K562 (cell line): ENCODE data around the gene CTTNBP2NL. TPM values are rescaled to one million over a fixed set of nuclear protein-coding genes. Genes with fewer than 3 reads are reported as not detected.

Experiments used
- CHCHD3 ChIP-seq: fragments of 250-450 bp; sonication (Bioruptor Pico); IDR thresholded peaks from 2 replicates; pipeline ENCODE4 v2.1.2; 2022; ENCODE audit warnings: mild to moderate bottlenecking
- DPF2 ChIP-seq: fragments of 450-650 bp; IDR thresholded peaks from 2 replicates; pipeline ENCODE4 v1.6.1; 2016
- ETS2 ChIP-seq: IDR thresholded peaks from 2 replicates; pipeline ENCODE4 v1.6.1; 2016; ENCODE audit warnings: borderline replicate concordance, missing genetic modification characterization, mild to moderate bottlenecking, moderate library complexity, missing compliant biosample characterization; ENCODE audit not compliant: poor library complexity, severe bottlenecking
- HMGN3 ChIP-seq: IDR thresholded peaks from 2 replicates; pipeline ENCODE4 v1.6.1; 2011; ENCODE audit warnings: borderline replicate concordance, low read depth, mild to moderate bottlenecking, mixed read lengths, low read length; ENCODE audit not compliant: insufficient read length; ENCODE audit errors: extremely low read depth
- HNRNPK ChIP-seq: fragments of 200-400 bp; formaldehyde crosslinking; IDR thresholded peaks from one replicate; pipeline ENCODE4 v1.6.1; 2018; ENCODE audit warnings: mild to moderate bottlenecking, low read depth, low read length; ENCODE audit not compliant: poor library complexity, severe bottlenecking
- L3MBTL2 ChIP-seq: fragments of 450-650 bp; IDR thresholded peaks from 2 replicates; pipeline ENCODE4 v1.6.1; 2016; ENCODE audit warnings: mild to moderate bottlenecking, moderate library complexity
- NRF1 ChIP-seq, 2 experiments: fragments of 450-650 bp; IDR thresholded peaks in 1 of 2; conservative IDR thresholded peaks in 1 of 2; 2 replicates each; pipeline ENCODE4 v1.6.1; 2014; ENCODE audit warnings: mild to moderate bottlenecking in 2 of 2
- PHTF2 ChIP-seq: fragments of 250-450 bp; sonication (Bioruptor Pico); IDR thresholded peaks from 2 replicates; pipeline ENCODE4 v1.5.0; 2021; ENCODE audit warnings: mild to moderate bottlenecking
- POLR2AphosphoS5 ChIP-seq: IDR thresholded peaks from 2 replicates; pipeline ENCODE4 v1.6.1; 2011; ENCODE audit warnings: mild to moderate bottlenecking, low read depth, low read length, moderate library complexity; ENCODE audit not compliant: control insufficient read depth, insufficient read depth
- PPARD ChIP-seq: fragments of 250-450 bp; sonication (Bioruptor Pico); IDR thresholded peaks from 2 replicates; pipeline ENCODE4 v1.8.0; 2022; ENCODE audit warnings: inconsistent platforms, mild to moderate bottlenecking, moderate library complexity
- RAD21 ChIP-seq, 2 experiments: fragments of 250-450 bp in 1 of 2; fragments of 450-650 bp in 1 of 2; sonication (Bioruptor Pico) in 1 of 2; formaldehyde crosslinking in 1 of 2; IDR thresholded peaks in 1 of 2; conservative IDR thresholded peaks in 1 of 2; 2 replicates each; pipeline versions ENCODE4 v1.4.0 to v1.8.0; 2020 to 2022; ENCODE audit warnings: mild to moderate bottlenecking in 2 of 2, moderate library complexity in 1 of 2
- RB1 ChIP-seq: fragments of 450-650 bp; IDR thresholded peaks from 2 replicates; pipeline ENCODE4 v1.6.1; 2017; ENCODE audit warnings: low read depth, mild to moderate bottlenecking
- RBBP5 ChIP-seq: fragments of 200-600 bp; sonication (generic); IDR thresholded peaks from 2 replicates; pipeline ENCODE4 v1.6.1; 2012; ENCODE audit warnings: borderline replicate concordance, mild to moderate bottlenecking, low read length, control low read depth, inconsistent platforms; ENCODE audit not compliant: insufficient read depth, poor library complexity, severe bottlenecking
- SMC3 ChIP-seq: conservative IDR thresholded peaks from 2 replicates; pipeline ENCODE4 v1.6.1; 2011; ENCODE audit warnings: low read depth, low read length, improper control_type of control experiment; ENCODE audit not compliant: insufficient read depth
- SRSF7 ChIP-seq: fragments of 200-400 bp; formaldehyde crosslinking; optimal IDR thresholded peaks from 2 replicates; pipeline ENCODE3; 2017; ENCODE audit warnings: mild to moderate bottlenecking, low read depth, low read length
- TAL1 ChIP-seq: fragments of 450-650 bp; IDR thresholded peaks from 2 replicates; pipeline ENCODE4 v1.6.1; 2016; ENCODE audit warnings: mild to moderate bottlenecking
- TFAP4 ChIP-seq: sonication (generic); formaldehyde crosslinking; IDR thresholded peaks from 2 replicates; pipeline ENCODE4 v1.8.0; 2022; ENCODE audit warnings: missing genetic modification reagents, mild to moderate bottlenecking, moderate library complexity, borderline replicate concordance
- USF1 ChIP-seq: sonication (generic); formaldehyde crosslinking; IDR thresholded peaks from 2 replicates; pipeline ENCODE4 v1.9.0; 2022; ENCODE audit warnings: mild to moderate bottlenecking, missing genetic modification reagents
- ZFX ChIP-seq: sonication (generic); formaldehyde crosslinking; IDR thresholded peaks from 2 replicates; pipeline ENCODE4 v1.8.0; 2022; ENCODE audit warnings: mild to moderate bottlenecking, missing genetic modification reagents, moderate library complexity
- ZNF224 ChIP-seq: sonication (generic); formaldehyde crosslinking; IDR thresholded peaks from 2 replicates; pipeline ENCODE4 v1.8.0; 2022; ENCODE audit warnings: mild to moderate bottlenecking, missing genetic modification reagents
- ZNF263 ChIP-seq: sonication (generic); formaldehyde crosslinking; IDR thresholded peaks from 2 replicates; pipeline ENCODE4 v1.8.0; 2022; ENCODE audit warnings: mild to moderate bottlenecking, missing genetic modification reagents, borderline replicate concordance
- ZNF639 ChIP-seq, 2 experiments: fragments of 200-800 bp in 1 of 2; sonication (Bioruptor generic) in 1 of 2; sonication (generic) in 1 of 2; formaldehyde crosslinking in 1 of 2; IDR thresholded peaks in 1 of 2; conservative IDR thresholded peaks in 1 of 2; 2 replicates each; pipeline versions ENCODE4 v1.5.0 to v1.6.1; 2016 to 2020; ENCODE audit warnings: missing compliant biosample characterization in 1 of 2, missing genetic modification characterization in 1 of 2, missing genetic modification reagents in 1 of 2
- polyA plus RNA-seq, 8 experiments: library from polyadenylated mRNA; depleted of rRNA in 4 of 8; stranded (reverse) in 5 of 8; unstranded in 3 of 8; fragments of >200 nt; fragmentation: Nextera tagmentation in 2 of 8; fragmentation: Illumina TruSeq in 1 of 8; extraction: Ambion mirVana in 2 of 8; extraction: Trizol in 1 of 8; gene quantifications; 2 replicates each; pipeline versions ENCODE4 v1.2.1 to v1.2.3, GENCODE V29; 2011 to 2014; ENCODE audit warnings: inconsistent platforms in 1 of 8, missing spikeins in 1 of 8
- total RNA-seq, 7 experiments: library from RNA; depleted of rRNA in 6 of 7; stranded (reverse); fragments of >200 nt in 6 of 7; fragmentation: Illumina TruSeq in 2 of 7; extraction: Trizol in 2 of 7; gene quantifications; 2 replicates each; pipeline versions ENCODE4 v1.2.1 to v1.2.3, GENCODE V29; 2011 to 2021; ENCODE audit warnings: low replicate concordance in 1 of 7

Gene CTTNBP2NL
- total and polyA plus RNA-seq, 9 of the 15 experiments (the other 6 are each of a cell fraction or from before 2014, with no cell fraction given): 0.27 to 1.4 (median 0.62) TPM

GRCh38 chr1:112501810-112502641 is 106.0 kb downstream of the CTTNBP2NL start (continued):
- TF ChIP-seq ZNF224 (no peak), POLR2AphosphoS5 (no peak), DPF2 (no peak), ZFX (peak; percentile 52), USF1 (CRISPR knock-in tag) (no peak), CHCHD3 (no peak), RB1 (peak; percentile 47), RAD21 (CRISPR knock-in tag; conservative IDR thresholded peaks at IDR 0.05 in 1 of 2, IDR thresholded peaks at IDR 0.05 in 1 of 2) (peak; percentile 56 to 84), ZNF263 (CRISPR knock-in tag) (peak; percentile 67; the same call in 1 of the 2 replicates), L3MBTL2 (0 out of 2 replicates have a peak, but pooled peaks have one; percentile 34), ZNF639 (CRISPR knock-in tag; conservative IDR thresholded peaks at IDR 0.05 in 1 of 2, IDR thresholded peaks at IDR 0.05 in 1 of 2) (0 out of 4 replicates have a peak, but pooled peaks of 1 of the 2 experiments have one; percentile 41), ETS2 (no peak), HNRNPK (no peak), SMC3 (peak; percentile 61), RBBP5 (peak; percentile 51), PHTF2 (no peak), TFAP4 (peak; percentile 61; the same call in 1 of the 2 replicates), NRF1 (conservative IDR thresholded peaks at IDR 0.05 in 1 of 2, IDR thresholded peaks at IDR 0.05 in 1 of 2) (peak in 1 of 2 experiments; percentile 43; a peak in 1 of 4 replicates), PPARD (CRISPR knock-in tag) (no peak), TAL1 (no peak), HMGN3 (peak; percentile 35), SRSF7 (peak; percentile 33)
